Measurements from ENCODE around the gene DYNC2I2.
"Not testable (repeated sequence)": the region's sequence is repeated elsewhere in the genome, so short reads cannot be mapped to it uniquely, and the experiment has no call there.

The DYNC2I2 gene

DNA sequence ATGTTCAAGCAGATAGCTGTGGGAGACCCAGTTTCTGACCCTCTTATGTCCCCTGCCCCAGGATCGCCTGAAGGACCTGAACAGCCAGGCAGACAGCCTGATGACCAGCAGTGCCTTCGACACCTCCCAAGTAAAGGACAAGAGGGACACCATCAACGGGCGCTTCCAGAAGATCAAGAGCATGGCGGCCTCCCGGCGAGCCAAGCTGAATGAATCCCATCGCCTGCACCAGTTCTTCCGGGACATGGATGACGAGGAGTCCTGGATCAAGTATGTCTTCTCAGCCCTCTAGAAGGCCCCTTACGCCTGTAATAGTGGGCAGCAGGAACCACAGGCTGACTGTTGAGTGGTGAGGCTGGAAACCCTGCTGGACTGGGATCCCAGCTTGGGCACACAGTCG lies 41.1 kb downstream of the DYNC2I2 start:
- DNase-seq (ENCODE audit: low read depth), result no peak

DNA sequence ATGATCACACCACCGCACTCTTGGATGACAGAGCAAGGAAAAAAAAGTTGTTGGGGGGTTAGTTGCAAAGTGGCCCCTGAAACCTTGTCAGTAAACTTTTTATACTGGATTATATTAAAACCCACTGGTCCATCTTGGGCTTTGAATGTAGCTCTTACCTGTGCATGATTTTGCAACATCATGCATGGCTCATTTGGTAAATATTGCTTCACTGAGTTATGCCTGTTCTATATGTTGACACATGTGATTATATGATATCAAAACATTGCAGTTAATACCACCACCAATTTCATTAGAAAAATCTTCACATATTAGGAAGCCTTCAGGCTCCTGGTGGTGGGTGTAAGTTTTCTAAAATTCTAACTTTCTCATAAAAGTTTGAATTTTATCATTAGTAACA lies 41.9 kb downstream of the DYNC2I2 start:
- no peak for DNase-seq (ENCODE audit: low read depth)

- no peak for DNase-seq (ENCODE audit: low read depth)
Measured at GRCh38 chr9:128611600-128612394, 44.9 kb downstream of the DYNC2I2 start.

- DNase-seq (ENCODE audit: low read depth), result no peak
Measured at GRCh38 chr9:128610897-128611296, 45.8 kb downstream of the DYNC2I2 start.

DNA sequence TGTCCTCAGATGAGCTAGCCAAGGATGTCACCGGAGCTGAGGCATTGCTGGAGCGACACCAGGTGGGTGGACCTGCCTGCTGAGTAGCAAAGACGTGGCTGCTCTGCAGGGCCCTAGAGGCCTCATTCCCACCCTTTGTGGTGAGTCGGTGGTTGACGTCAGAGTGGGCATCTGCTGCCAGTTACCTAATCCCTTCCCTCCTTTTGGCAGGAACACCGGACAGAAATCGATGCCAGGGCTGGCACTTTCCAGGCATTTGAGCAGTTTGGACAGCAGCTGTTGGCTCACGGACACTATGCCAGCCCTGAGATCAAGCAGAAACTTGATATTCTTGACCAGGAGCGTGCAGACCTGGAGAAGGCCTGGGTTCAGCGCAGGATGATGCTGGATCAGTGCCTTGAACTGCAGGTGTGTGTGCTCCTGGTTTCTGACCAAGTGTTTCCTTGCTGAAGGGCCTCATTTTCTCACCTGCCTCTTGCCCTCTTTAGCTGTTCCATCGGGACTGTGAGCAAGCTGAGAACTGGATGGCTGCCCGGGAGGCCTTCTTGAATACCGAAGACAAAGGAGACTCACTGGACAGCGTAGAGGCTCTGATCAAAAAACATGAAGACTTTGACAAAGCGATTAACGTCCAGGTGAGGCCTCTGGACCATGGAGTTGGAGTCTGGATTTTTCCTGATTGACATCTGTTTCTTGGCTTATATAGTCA lies 48.9 kb downstream of the DYNC2I2 start:
- no peak for DNase-seq (ENCODE audit: low read depth)

DNA sequence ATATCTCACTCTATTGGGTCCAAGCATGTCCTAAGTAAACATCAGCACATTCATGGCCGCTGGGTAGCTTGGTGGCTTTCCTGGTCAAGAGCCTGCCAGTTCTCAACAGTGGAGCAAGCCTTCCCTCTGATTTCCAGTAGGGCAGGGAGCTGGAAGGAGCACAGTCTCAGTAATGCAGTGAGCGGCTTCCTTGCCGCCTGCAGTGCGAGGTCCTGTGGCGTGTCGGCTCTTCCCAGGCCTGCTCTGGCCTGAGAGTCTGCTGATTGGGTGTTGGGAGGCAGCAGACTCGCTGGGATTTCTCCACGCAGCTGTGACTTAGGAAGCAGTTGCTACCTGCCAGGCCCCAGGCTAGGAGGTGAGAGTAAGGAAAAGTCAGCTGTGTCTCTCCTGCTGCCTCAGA lies 53.0 kb downstream of the DYNC2I2 start:
- no peak for DNase-seq (ENCODE audit: low read depth)

DNA sequence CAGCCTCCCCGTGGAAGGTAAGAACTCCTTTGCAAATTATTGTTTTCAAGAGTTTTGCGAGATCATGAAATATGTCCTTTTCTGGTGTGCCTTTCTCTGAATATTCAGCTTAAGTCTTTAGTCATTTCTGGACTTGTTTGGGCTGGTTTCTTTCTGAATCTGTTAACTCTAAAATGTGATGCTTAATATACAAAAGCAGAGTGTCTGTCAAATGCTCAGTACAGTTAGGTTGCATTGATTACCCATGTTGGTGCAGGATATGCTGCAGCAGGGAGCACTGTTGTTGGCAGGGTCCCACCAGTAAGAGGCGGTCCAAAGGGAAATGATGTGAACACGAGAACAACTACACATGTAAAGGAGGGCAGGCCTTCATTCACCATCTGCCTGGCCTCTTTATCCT lies 56.5 kb downstream of the DYNC2I2 start:
- DNase-seq (ENCODE audit: low read depth), result no peak

DNA sequence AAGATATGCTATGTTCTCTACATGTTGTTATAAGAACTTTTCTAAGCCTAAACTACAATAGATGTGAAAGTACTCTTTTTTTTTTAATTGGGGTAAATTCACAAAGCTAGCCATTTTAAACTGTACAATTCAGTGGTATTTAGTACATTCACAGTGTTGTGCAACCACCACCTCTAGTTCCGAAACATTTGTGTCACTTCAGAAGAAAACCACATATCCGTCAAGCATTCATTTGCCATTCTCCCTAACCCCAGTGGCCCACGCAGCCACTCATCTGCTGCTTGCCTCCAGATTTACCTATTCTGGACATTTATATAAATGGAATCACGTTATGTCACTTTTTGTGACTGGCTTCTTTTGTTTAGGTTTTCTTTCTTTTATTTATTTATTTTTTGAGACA lies 61.2 kb downstream of the DYNC2I2 start:
- no peak for DNase-seq (ENCODE audit: low read depth)

GRCh38 chr9:128593856-128594255 lies 62.8 kb downstream of the DYNC2I2 start:
- no peak for DNase-seq (ENCODE audit: low read depth)

GRCh38 chr9:128593039-128593438 lies 63.6 kb downstream of the DYNC2I2 start:
- DNase-seq (ENCODE audit: low read depth), result no peak

DNA sequence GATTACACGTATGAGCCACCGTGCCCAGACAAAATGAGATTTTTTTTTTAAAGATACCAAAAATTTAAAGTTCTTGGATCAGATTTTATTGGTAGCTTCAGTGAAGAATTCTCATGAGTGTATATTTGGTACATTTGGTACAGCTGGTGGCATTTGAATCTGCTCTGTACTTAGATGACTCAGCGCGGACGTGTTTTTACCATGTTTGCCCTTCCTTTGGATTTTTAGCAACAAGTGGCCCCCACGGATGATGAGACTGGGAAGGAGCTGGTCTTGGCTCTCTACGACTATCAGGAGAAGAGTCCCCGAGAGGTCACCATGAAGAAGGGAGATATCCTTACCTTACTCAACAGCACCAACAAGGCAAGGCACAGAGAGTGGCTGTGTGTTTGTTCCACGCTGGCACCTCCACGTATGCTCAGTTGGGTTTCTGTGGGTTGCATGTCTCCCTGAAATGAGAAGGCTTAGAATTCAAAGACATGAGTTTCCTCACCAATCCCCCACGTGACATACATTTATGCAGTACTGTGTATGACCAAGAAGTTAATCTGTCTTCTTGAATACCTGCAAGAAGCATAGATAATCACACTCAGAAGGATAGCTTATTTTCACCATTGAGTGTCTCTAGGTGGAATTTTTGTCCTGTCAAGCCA lies 67.9 kb downstream of the DYNC2I2 start:
- no peak for DNase-seq (ENCODE audit: low read depth)

- no peak for DNase-seq (ENCODE audit: low read depth)
Measured at GRCh38 chr9:128587453-128587852, 69.2 kb downstream of the DYNC2I2 start.

- DNase-seq (ENCODE audit: low read depth), result not testable (repeated sequence)
Measured at GRCh38 chr9:128586934-128587333, 69.7 kb downstream of the DYNC2I2 start.

GRCh38 chr9:128585155-128585554 lies 71.5 kb downstream of the DYNC2I2 start:
- DNase-seq (ENCODE audit: low read depth), result not testable (repeated sequence)
